Measurements from ENCODE around the gene CLIC3. TPM values are rescaled to one million over a fixed set of nuclear protein-coding genes. Genes with fewer than 3 reads are reported as not detected.

CLIC3 gene
- total RNA-seq, 1 donor from 2014 or later, result not detected

- Mint-ChIP-seq H3K27me3 (peaks cover 22% of the 10 kb centered on the region), H3K9me3 (ENCODE audit: low read depth) (no peaks in the 10 kb centered on the region), H3K4me1 (ENCODE audit: low read depth) (no peaks in the 10 kb centered on the region), H3K36me3 (ENCODE audit: insufficient read depth) (no peaks in the 10 kb centered on the region), H3K27ac (no peak overlapping the region), H3K4me3 (ENCODE audit: low read depth) (no peak overlapping the region)
- no peak for TF ChIP-seq CTCF (IDR thresholded peaks at IDR 0.05; ENCODE audit: unreplicated experiment)
- no peak for DNase-seq (ENCODE audit: low spot score, unreplicated experiment)
Observed at GRCh38 chr9:136980669-136981478, 15.5 kb downstream of the CLIC3 start.

DNA sequence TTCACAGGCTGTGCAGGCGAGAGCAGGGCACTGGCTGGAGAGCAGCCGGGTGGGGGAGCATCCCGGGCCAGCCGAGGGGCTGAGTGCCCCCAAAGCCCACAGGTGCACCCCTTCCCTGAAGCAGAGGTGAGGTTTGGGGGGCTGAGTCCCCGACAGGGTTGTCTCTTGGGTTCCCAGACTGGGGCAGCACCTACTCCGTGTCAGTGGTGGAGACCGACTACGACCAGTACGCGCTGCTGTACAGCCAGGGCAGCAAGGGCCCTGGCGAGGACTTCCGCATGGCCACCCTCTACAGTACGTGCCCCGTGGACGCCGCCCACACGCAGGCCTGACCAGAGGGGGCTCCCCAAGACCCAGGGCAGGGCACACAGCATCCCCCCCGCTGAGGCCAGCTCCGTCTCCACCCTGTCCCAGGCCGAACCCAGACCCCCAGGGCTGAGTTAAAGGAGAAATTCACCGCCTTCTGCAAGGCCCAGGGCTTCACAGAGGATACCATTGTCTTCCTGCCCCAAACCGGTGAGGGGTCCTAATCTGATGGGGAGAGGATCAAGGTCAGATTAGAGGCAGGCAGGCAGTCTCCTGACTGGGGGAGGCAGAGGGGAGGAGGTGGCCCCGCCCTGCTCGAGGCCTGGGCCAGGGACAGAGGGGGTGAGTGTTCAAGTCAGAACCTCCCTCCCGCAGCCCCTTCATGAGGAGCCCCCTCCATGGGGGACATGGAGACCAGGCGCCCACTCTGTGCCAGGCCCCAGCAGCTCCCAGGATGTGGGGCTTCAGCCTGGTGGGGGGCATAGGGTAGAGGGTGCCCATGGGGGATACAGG lies 16.4 kb downstream of the CLIC3 start:
- H3K4me1 Mint-ChIP-seq (ENCODE audit: low read depth), result no peaks in the 10 kb centered on the region
- H3K9me3 Mint-ChIP-seq (ENCODE audit: low read depth), result no peaks in the 10 kb centered on the region
- H3K27me3 Mint-ChIP-seq, result peaks cover 26% of the 10 kb centered on the region
- no peak for TF ChIP-seq CTCF (IDR thresholded peaks at IDR 0.05; ENCODE audit: unreplicated experiment)
- no peak for DNase-seq (ENCODE audit: low spot score, unreplicated experiment)
- no peak overlapping the region for H3K4me3 Mint-ChIP-seq (ENCODE audit: low read depth)
- H3K36me3 Mint-ChIP-seq (ENCODE audit: insufficient read depth), result no peaks in the 10 kb centered on the region
- H3K27ac Mint-ChIP-seq, result no peak overlapping the region

GRCh38 chr9:136978865-136979544 lies 17.4 kb downstream of the CLIC3 start:
- no peak overlapping the region for H3K27ac Mint-ChIP-seq
- no peaks in the 10 kb centered on the region for H3K4me1 Mint-ChIP-seq (ENCODE audit: low read depth)
- H3K4me3 Mint-ChIP-seq (ENCODE audit: low read depth), result no peak overlapping the region
- no peaks in the 10 kb centered on the region for H3K36me3 Mint-ChIP-seq (ENCODE audit: insufficient read depth)
- no peaks in the 10 kb centered on the region for H3K9me3 Mint-ChIP-seq (ENCODE audit: low read depth)
- DNase-seq (ENCODE audit: low spot score, unreplicated experiment), result no peak
- no peak for TF ChIP-seq CTCF (IDR thresholded peaks at IDR 0.05; ENCODE audit: unreplicated experiment)
- peaks cover 24% of the 10 kb centered on the region for H3K27me3 Mint-ChIP-seq

DNA sequence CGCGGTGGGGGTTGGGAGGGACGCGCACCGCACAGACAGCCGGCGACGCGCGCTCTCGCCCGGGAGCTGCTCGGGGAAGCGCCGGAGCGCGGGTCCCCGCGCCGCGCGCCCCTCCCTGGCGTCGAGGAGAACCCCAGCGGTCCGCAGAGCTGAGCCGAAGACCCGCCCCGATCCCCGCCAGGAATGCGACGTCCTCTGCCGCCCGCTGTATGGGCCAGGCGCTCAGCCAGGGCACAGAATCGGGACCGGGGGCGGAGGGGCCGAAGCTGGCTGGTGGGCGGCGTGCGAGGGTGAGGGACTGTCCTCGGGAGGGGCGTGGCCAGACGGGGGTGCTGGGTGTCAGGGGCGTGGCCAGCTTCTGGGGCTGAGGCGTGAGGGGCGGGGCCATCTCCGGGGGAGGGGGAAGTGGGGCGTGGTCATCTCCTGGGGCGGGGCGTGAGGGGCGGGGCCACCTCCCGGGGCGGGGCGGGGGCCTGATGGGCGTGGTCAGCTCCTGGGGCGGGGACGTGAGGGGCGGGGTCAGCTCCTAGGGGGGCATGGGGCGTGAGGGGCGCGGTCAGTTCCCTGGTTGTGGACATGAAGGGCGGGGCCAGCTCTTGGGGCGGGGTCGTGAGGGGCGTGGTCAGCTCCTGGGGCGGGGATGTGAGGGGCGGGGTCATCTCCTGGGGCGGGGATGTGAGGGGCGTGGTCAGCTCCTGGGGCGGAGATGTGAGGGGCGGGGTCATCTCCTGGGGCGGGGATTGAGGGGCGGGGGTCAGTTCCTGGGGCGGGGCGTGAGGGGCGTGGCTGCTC lies 18.1 kb downstream of the CLIC3 start:
- no peaks in the 10 kb centered on the region for H3K4me1 Mint-ChIP-seq (ENCODE audit: low read depth)
- no peaks in the 10 kb centered on the region for H3K9me3 Mint-ChIP-seq (ENCODE audit: low read depth)
- TF ChIP-seq CTCF (IDR thresholded peaks at IDR 0.05; ENCODE audit: unreplicated experiment), result no peak
- DNase-seq (ENCODE audit: low spot score, unreplicated experiment), result no peak
- H3K27ac Mint-ChIP-seq, result no peak overlapping the region
- peaks cover 20% of the 10 kb centered on the region for H3K27me3 Mint-ChIP-seq
- no peaks in the 10 kb centered on the region for H3K36me3 Mint-ChIP-seq (ENCODE audit: insufficient read depth)
- no peak overlapping the region for H3K4me3 Mint-ChIP-seq (ENCODE audit: low read depth)
